NOMO-1 treated with DMSO at 0.1 percent for 48 hours (cell line): Measurements from ENCODE around the gene EPS8L2.
"Not testable (repeated sequence)": the region's sequence is repeated elsewhere in the genome, so short reads cannot be mapped to it uniquely, and the experiment has no call there.

Experiments used
- DNase-seq: peaks from one replicate; lab custom pipeline; 2025; ENCODE audit not compliant: unreplicated experiment; lab: John Stamatoyannopoulos, UW

Gene EPS8L2

GRCh38 chr11:689625-690024 lies 16.4 kb upstream of the EPS8L2 start:
- DNase-seq: no peak

GRCh38 chr11:690244-690643 lies 15.8 kb upstream of the EPS8L2 start:
- DNase-seq: not testable (repeated sequence)

DNA sequence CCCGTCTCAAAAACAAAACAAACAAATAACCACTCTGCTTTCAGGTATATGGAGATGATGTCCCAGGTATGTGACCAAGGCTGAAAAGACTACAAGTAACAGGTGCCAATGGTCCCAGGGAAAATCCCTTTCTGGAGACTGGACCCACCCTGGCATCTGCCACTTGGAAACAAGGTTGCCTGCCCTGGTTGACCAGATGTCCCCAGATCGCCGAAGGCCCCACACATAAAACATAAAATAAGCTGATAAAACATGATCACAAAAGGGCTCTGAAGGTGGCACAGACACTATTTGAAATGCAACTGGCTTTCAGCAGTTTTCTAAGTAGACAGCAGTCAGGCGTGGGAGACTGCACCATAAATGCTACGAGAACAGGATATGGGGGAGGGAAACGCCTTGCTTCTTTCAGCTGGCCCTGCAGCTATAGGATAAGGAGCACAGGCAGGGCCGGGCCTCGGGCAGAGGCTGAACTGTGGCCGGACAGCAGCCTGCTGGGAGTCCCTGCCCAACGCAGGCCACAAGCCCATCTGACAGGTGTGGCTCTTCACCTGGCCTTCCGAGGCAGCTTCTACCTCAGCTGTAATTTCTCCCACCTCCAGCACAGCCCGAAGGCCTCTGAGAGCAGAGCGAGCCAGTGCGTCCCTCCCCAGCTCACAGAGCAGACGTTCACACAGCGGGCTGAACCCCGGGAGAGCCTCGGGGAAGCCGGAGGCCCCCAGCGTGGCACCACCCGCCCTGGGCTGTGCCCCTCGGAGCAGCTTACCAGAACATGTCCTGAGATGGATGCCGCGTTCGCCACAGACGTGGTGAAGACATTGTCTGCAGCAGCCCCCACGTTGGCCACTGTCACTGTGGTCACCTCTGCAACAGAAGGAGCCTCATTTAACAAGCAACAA lies 15.0 kb upstream of the EPS8L2 start:
- no peak for DNase-seq

GRCh38 chr11:691710-692590 lies 14.1 kb upstream of the EPS8L2 start:
- DNase-seq: no peak

- DNase-seq: no peak
These were observed 13.1 kb upstream of the EPS8L2 start for GRCh38 chr11:692824-693414.

GRCh38 chr11:693415-693831 lies 12.6 kb upstream of the EPS8L2 start:
- no peak for DNase-seq

DNA sequence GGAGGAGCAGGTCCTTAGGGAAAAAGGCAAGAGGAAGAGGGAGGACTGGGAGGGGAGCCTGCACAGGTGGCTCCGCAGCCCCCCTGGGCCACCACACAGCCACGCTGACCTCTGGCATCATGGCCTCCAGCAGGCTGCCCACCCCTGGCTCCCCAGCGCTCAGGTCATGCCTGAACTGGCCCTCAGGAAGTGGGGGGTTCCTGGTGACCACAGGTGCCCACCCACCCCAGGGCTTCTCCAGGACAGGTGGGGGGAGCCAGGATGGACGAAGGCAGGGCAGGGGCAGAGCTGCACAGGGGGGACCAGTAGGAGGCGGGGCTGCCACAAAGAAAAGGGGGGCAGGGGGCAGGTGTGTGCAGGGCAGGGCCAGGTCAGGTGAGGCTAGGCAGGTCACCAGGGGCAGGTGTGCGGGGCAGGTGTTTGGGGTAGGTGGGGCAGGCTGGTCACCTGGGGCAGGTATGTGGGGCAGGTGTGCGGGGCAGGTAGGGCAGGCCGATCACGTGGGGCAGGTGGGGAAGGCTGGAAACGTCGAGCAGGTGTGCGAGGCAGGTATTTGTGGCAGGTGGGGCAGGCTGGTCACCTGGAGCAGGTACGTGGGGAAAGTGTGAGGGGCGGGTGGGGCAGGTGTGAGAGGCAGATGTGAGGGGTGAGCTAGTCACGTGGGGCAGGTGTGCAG lies 12.0 kb upstream of the EPS8L2 start:
- DNase-seq: no peak

DNA sequence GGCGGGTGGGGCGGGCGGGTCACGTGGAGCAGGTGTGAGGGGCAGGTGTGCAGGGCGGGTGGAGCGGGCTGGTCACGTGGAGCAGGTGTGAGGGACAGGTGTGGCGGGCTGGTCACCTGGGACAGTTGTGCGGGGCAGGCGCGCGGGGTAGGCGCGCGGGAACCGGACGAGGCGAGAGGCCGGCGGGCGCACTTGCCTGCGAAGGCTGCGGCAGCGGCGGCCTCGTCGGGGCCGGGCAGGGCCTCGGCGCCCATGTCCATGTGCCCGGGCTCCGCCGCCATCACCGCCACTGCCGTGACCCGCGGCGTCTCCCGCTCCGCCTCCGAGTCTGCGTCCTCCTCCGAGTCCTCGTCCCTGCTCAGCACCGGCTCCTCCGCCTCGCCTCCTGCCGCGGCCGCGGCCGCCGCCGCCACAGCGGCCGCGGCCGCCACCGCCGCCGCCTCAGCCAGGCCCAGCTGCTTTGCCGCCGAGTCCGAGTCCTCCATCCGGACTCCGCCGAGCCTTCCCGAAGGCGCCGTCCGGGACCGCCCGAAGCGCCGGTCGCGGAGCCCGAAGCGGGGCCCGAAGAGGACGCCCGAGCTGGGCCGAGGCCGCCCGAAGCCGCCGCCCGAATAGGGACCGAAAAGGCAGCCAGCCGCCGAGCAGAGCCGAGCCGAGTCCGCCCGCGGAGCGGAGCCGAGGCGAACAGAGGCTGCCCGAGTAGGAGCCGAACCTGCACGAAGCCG lies 11.3 kb upstream of the EPS8L2 start, which contains the start of gene DEAF1:
Gene DEAF1, minus strand, starts transcription at position 660 of the 725 bp plus-strand sequence. Its CDS starts 175 bp downstream, at position 485.
- DNase-seq: peak; percentile 97

- no peak for DNase-seq
These were observed 10.8 kb upstream of the EPS8L2 start for GRCh38 chr11:695288-695537.

- DNase-seq: peak; percentile 98
These were observed 10.3 kb upstream of the EPS8L2 start, which contains the start of gene TMEM80 for GRCh38 chr11:695538-696248. TMEM80 (plus strand) TSS chr11:695816; CDS start chr11:695828, 12 bp downstream.

DNA sequence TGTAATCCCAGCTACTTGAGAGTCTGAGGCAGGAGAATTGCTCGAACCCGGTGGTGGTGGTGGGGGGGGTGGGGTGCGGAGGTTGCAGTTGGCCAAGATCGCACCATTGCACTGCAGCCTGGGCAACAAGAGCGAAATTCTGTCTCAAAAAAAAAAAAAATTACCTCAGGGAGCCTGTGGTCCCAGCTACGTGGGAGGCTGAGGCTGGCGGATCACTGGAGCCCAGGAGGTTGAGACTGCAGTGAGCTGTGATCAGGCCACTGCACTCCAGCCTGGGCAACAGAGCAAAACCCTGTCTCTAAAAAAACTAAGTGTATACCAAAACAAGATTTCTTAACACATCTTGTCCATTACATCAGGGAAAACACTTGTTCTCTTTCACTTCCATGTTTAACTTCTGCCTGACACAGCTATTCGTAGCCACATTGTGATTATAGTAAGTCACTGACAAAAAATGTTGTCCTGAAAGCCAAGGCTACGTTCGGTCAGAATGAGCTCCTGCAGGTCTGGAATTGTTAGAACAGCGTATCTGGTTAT lies 9.0 kb upstream of the EPS8L2 start:
- peak; percentile 87 for DNase-seq

- DNase-seq: no peak
These were observed 8.2 kb upstream of the EPS8L2 start for GRCh38 chr11:697811-698311.

DNA sequence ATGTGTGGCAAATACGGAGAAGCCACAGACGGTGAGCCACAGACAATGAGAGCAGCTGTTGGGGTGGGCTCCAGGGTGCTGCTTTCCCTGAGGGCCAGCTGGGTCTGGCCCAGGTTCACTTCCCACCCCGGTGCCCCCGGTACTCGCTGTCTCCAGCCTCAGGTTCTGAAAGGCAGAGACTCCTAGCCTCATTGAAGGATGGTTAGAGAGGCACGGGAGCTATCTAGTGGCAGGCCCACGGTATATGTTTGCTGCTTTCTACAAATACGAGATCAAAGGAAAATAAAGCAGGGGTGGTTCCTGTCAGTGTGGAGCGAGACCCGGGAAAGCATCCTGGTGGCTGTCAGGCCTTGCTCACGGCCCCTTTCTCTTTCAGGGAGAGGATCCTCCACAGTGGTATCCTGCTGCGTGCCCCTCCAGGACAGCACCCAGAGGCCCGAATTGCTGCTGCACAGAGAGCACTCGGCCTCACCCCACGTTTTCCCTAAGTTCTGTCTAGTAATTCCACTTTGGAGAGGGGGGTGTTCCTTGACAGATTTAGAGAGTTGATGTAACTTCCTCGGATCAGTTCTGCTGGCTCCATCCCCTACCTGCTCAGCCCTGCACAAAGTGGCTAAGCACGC lies 7.4 kb upstream of the EPS8L2 start:
- no peak for DNase-seq

GRCh38 chr11:699116-699508 lies 6.9 kb upstream of the EPS8L2 start:
- DNase-seq: no peak

- DNase-seq: no peak
These were observed 6.3 kb upstream of the EPS8L2 start for GRCh38 chr11:699753-700152.

GRCh38 chr11:701741-702461 lies 4.1 kb upstream of the EPS8L2 start:
- DNase-seq: no peak

GRCh38 chr11:702462-703461 lies 3.3 kb upstream of the EPS8L2 start:
- no peak for DNase-seq
